Measurements from ENCODE around the gene FAM236B. TPM values are rescaled to one million over a fixed set of nuclear protein-coding genes. Genes with fewer than 3 reads are reported as not detected.
"Not testable (repeated sequence)": the region's sequence is repeated elsewhere in the genome, so short reads cannot be mapped to it uniquely, and the experiment has no call there.

FAM236B gene
- total RNA-seq, 1 experiment from 2014 or later: not detected

DNA sequence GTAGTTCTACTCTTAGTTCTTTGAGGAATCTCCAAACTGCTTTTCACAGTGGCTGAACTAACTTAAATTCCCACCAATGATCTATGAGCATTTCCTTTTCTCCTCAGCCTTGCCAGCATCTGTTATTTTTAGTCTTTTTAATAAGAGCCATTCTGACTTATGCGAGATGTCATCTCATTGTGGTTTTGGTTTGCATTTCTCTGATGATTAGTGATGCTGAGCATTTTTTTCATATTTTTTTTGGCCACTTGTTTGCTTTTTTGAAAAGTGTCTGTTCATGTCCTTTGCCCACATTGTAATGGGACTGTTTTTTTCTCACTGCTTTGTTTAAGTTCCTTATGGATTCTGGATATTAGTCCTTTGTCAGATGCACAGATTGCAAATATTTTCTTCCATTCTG is 46.9 kb downstream of the FAM236B start:
- POLR2A ChIA-PET (ENCODE audit: unreplicated experiment): no interaction called here
- Histone ChIP-seq H3K36me3 (ENCODE audit: low read depth, low read length) (no peaks in the 10 kb centered on the region), H3K9me3 (ENCODE audit: low read length) (no peaks in the 10 kb centered on the region), H3K9me2 (replicated peaks; ENCODE audit: low read length) (no peaks in the 10 kb centered on the region), H2AFZ (ENCODE audit: low read length) (no peak overlapping the region), H3F3A (ENCODE audit: low read length, unreplicated experiment) (no peaks in the 10 kb centered on the region), H3K4me3 (ENCODE audit: low read length) (no peak overlapping the region), H3K4me2 (ENCODE audit: low read length) (no peak overlapping the region), H3K4me1 (ENCODE audit: insufficient read depth, low read length) (no peaks in the 10 kb centered on the region), H3K9ac (ENCODE audit: low read length) (no peak overlapping the region), H3K27ac (ENCODE audit: low read length) (no peak overlapping the region), H4K20me1 (ENCODE audit: low read length) (no peaks in the 10 kb centered on the region), H3K79me2 (ENCODE audit: low read length) (no peaks in the 10 kb centered on the region), H3K27me3 (ENCODE audit: low read length) (no peaks in the 10 kb centered on the region)
- no TSS peak for BruUV-seq (replicated peaks)
- DNase-seq: no peak
- ATAC-seq: no peak
- no peak for TF ChIP-seq EZH2 (IDR thresholded peaks at IDR 0.05; ENCODE audit: low read length, unreplicated experiment)
- TF ChIP-seq EZH2phosphoT487 (IDR thresholded peaks at IDR 0.05; ENCODE audit: borderline replicate concordance, low read length): no peak
- TF ChIP-seq, protein P1, sequence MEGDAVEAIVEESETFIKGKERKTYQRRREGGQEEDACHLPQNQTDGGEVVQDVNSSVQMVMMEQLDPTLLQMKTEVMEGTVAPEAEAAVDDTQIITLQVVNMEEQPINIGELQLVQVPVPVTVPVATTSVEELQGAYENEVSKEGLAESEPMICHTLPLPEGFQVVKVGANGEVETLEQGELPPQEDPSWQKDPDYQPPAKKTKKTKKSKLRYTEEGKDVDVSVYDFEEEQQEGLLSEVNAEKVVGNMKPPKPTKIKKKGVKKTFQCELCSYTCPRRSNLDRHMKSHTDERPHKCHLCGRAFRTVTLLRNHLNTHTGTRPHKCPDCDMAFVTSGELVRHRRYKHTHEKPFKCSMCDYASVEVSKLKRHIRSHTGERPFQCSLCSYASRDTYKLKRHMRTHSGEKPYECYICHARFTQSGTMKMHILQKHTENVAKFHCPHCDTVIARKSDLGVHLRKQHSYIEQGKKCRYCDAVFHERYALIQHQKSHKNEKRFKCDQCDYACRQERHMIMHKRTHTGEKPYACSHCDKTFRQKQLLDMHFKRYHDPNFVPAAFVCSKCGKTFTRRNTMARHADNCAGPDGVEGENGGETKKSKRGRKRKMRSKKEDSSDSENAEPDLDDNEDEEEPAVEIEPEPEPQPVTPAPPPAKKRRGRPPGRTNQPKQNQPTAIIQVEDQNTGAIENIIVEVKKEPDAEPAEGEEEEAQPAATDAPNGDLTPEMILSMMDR (conservative IDR thresholded peaks at IDR 0.05; ENCODE audit: low read depth, low read length): no peak
- CTCF ChIA-PET: no interaction called here
- intact Hi-C loops (cut with micrococcal nuclease): no loop called here

DNA sequence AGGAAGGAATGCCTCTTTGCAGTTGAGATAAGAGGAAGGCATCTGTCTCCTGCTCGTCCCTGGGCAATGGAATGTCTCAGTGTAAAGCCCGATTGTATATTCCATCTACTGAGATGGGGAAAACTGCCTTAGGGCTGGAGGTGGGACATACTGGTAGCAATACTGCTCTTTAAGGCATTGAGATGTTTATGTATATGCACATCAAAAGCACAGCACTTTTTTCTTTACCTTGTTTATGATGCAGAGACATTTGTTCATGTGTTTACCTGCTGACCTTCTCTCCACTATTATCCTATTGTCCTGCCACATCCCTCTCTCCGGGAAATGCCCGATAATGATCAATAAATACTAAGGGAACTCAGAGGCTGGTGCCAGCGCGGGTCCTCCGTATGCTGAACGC is 48.8 kb downstream of the FAM236B start:
- H3K4me2 ChIP-seq (ENCODE audit: low read length); H4K20me1 ChIP-seq (ENCODE audit: low read length); BruUV-seq (replicated peaks); H3K4me3 ChIP-seq (ENCODE audit: low read length); H3K9ac ChIP-seq (ENCODE audit: low read length); H3F3A ChIP-seq (ENCODE audit: low read length, unreplicated experiment); H3K9me3 ChIP-seq (ENCODE audit: low read length); H3K27ac ChIP-seq (ENCODE audit: low read length); ATAC-seq; POLR2A ChIA-PET (ENCODE audit: unreplicated experiment); CTCF ChIA-PET; intact Hi-C loops (cut with micrococcal nuclease); DNase-seq; H3K27me3 ChIP-seq (ENCODE audit: low read length); H3K79me2 ChIP-seq (ENCODE audit: low read length); H3K36me3 ChIP-seq (ENCODE audit: low read depth, low read length); H3K9me2 ChIP-seq (replicated peaks; ENCODE audit: low read length); H3K4me1 ChIP-seq (ENCODE audit: insufficient read depth, low read length); H2AFZ ChIP-seq (ENCODE audit: low read length): not testable (repeated sequence)

Other genes with a start within 250 kb of the FAM236B start
- gene HDAC8, start 209.8 kb downstream of the FAM236B start, total RNA-seq (2014; rRNA removed): 28.5 and 40.5 TPM in 2 replicates
- gene PHKA1, start 68.4 kb downstream of the FAM236B start, total RNA-seq (2014; rRNA removed): 28.5 and 33.7 TPM in 2 replicates
- gene DMRTC1B, start 5.8 kb downstream of the FAM236B start, total RNA-seq (2014; rRNA removed): not detected in 2 replicates
- not detected in 2 replicates for gene FAM236D, start 25.6 kb upstream of the FAM236B start, total RNA-seq (2014; rRNA removed)
- not detected in 2 replicates for gene FAM236C, start 130.0 kb upstream of the FAM236B start, total RNA-seq (2014; rRNA removed)
- not detected in 2 replicates for gene FAM236A, start 155.5 kb upstream of the FAM236B start, total RNA-seq (2014; rRNA removed)
- not detected in 2 replicates for gene DMRTC1, start 161.2 kb upstream of the FAM236B start, total RNA-seq (2014; rRNA removed)
- not detected in 2 replicates for gene PABPC1L2B, start 220.3 kb upstream of the FAM236B start, total RNA-seq (2014; rRNA removed)